ENCODE measurements around the gene LMO7. TPM values are rescaled to one million over a fixed set of nuclear protein-coding genes. Genes with fewer than 3 reads are reported as not detected.

Gene LMO7
- polyA plus RNA-seq, 1 experiment, result 149 TPM

GRCh38 chr13:75860935-75861334 is 224.8 kb downstream of the LMO7 start:
- Histone ChIP-seq H3K27me3 (ENCODE audit: control insufficient read depth, insufficient read depth, low read length) (no peaks in the 10 kb centered on the region), H3K36me3 (ENCODE audit: control insufficient read depth, insufficient read depth, low read length) (peaks cover 18% of the 10 kb centered on the region), H3K4me3 (ENCODE audit: low read depth, low read length) (no peak overlapping the region)
- CTCF ChIA-PET, result interaction anchor here (1.3 to 3.5 kb wide), 4 partner anchors 9 to 165 kb away, joined by 3 to 16 read pairs (median 4); no protein-coding TSS in a partner anchor
- no peak for TF ChIP-seq CTCF (IDR thresholded peaks at IDR 0.05; ENCODE audit: insufficient read depth, low read depth, low read length)
- no peak for DNase-seq (ENCODE audit: low read depth)
- POLR2A ChIA-PET, result no interaction called here

GRCh38 chr13:75861786-75862185 is 225.7 kb downstream of the LMO7 start:
- no peak for DNase-seq (ENCODE audit: low read depth)
- Histone ChIP-seq H3K4me3 (ENCODE audit: low read depth, low read length) (no peak overlapping the region), H3K27me3 (ENCODE audit: control insufficient read depth, insufficient read depth, low read length) (no peaks in the 10 kb centered on the region), H3K36me3 (ENCODE audit: control insufficient read depth, insufficient read depth, low read length) (peaks cover 12% of the 10 kb centered on the region)
- no peak for TF ChIP-seq CTCF (IDR thresholded peaks at IDR 0.05; ENCODE audit: insufficient read depth, low read depth, low read length)
- CTCF ChIA-PET, result interaction anchor here (1.0 to 3.5 kb wide), 6 partner anchors 8 to 352 kb away, joined by 3 to 16 read pairs (median 3); no protein-coding TSS in a partner anchor
- POLR2A ChIA-PET, result interaction anchor here (0.6 kb wide), 1 partner anchor 28 kb away, joined by 4 read pairs; no protein-coding TSS in a partner anchor

- no peak for TF ChIP-seq CTCF (IDR thresholded peaks at IDR 0.05; ENCODE audit: insufficient read depth, low read depth, low read length)
- no peak for DNase-seq (ENCODE audit: low read depth)
- H3K27me3 ChIP-seq (ENCODE audit: control insufficient read depth, insufficient read depth, low read length), result no peaks in the 10 kb centered on the region
- H3K36me3 ChIP-seq (ENCODE audit: control insufficient read depth, insufficient read depth, low read length), result peaks cover 9% of the 10 kb centered on the region
- CTCF ChIA-PET, result interaction anchor here (1.3 to 2.1 kb wide), 2 partner anchors 169 to 609 kb away, joined by 3 to 7 read pairs; no protein-coding TSS in a partner anchor
- H3K4me3 ChIP-seq (ENCODE audit: low read depth, low read length), result no peak overlapping the region
- POLR2A ChIA-PET, result no interaction called here
Observed at GRCh38 chr13:75864718-75865117, 228.6 kb downstream of the LMO7 start.

- Histone ChIP-seq H3K27me3 (ENCODE audit: control insufficient read depth, insufficient read depth, low read length) (no peaks in the 10 kb centered on the region), H3K4me3 (ENCODE audit: low read depth, low read length) (no peak overlapping the region), H3K36me3 (ENCODE audit: control insufficient read depth, insufficient read depth, low read length) (0 out of 2 replicates have a peak, but pooled peaks cover under 1% of the 10 kb centered on the region)
- ChIA-PET CTCF (interaction anchor here (0.6 kb wide), 1 partner anchor 30 kb away, joined by 3 read pairs; no protein-coding TSS in a partner anchor), POLR2A (no interaction called here)
- no peak for DNase-seq (ENCODE audit: low read depth)
- TF ChIP-seq CTCF (IDR thresholded peaks at IDR 0.05; ENCODE audit: insufficient read depth, low read depth, low read length), result no peak
Observed at GRCh38 chr13:75867379-75868117, 231.4 kb downstream of the LMO7 start.

GRCh38 chr13:75869981-75870380 is 233.9 kb downstream of the LMO7 start:
- no peak for DNase-seq (ENCODE audit: low read depth)
- H3K36me3 ChIP-seq (ENCODE audit: control insufficient read depth, insufficient read depth, low read length), result no peaks in the 10 kb centered on the region
- no peak for TF ChIP-seq CTCF (IDR thresholded peaks at IDR 0.05; ENCODE audit: insufficient read depth, low read depth, low read length)
- H3K4me3 ChIP-seq (ENCODE audit: low read depth, low read length), result no peak overlapping the region; the same call in 1 of the 2 replicates
- ChIA-PET CTCF (interaction anchor here (0.5 to 3.0 kb wide), 28 partner anchors 8 to 1140 kb away, joined by 3 to 26 read pairs (median 4); no protein-coding TSS in a partner anchor), POLR2A (no interaction called here)
- no peaks in the 10 kb centered on the region for H3K27me3 ChIP-seq (ENCODE audit: control insufficient read depth, insufficient read depth, low read length)
